ACC112 (cell line): ENCODE measurements around the gene NECTIN2.
"Not testable (repeated sequence)": the region's sequence is repeated elsewhere in the genome, so short reads cannot be mapped to it uniquely, and the experiment has no call there.

Experiments
- H2AFZ ChIP-seq: fragments of 200-600 bp; sonication (generic); one replicate; pipeline ENCODE4 v1.6.0; 2017; ENCODE audit warnings: antibody characterized with exemption, low read length; ENCODE audit not compliant: unreplicated experiment
- H3K27ac ChIP-seq: fragments of 200-600 bp; sonication (generic); 2 replicates; pipeline ENCODE4 v1.5.1; 2014; ENCODE audit warnings: low read depth, mild to moderate bottlenecking, antibody characterized with exemption, low read length, moderate library complexity
- H3K27me3 ChIP-seq: fragments of 200-600 bp; sonication (generic); 2 replicates; pipeline ENCODE4 v1.6.1; 2014; ENCODE audit warnings: mild to moderate bottlenecking, antibody characterized with exemption, low read length, moderate library complexity, mixed read lengths; ENCODE audit not compliant: insufficient read depth
- H3K36me3 ChIP-seq: fragments of 200-600 bp; sonication (generic); 2 replicates; pipeline ENCODE4 v1.6.1; 2016; ENCODE audit warnings: mild to moderate bottlenecking, antibody characterized with exemption, low read length, moderate library complexity, mixed read lengths; ENCODE audit not compliant: insufficient read depth
- H3K4me1 ChIP-seq: fragments of 200-600 bp; sonication (generic); one replicate; pipeline ENCODE4 v1.6.1; 2016; ENCODE audit warnings: low read length, mixed read lengths; ENCODE audit not compliant: insufficient read depth, unreplicated experiment, control insufficient read depth
- H3K4me3 ChIP-seq: fragments of 200-600 bp; sonication (generic); 2 replicates; pipeline ENCODE4 v1.5.1; 2014; ENCODE audit warnings: mild to moderate bottlenecking, low read depth, low read length
- H3K79me2 ChIP-seq: fragments of 200-600 bp; sonication (generic); one replicate; pipeline ENCODE4 v1.6.0; 2016; ENCODE audit warnings: low read length; ENCODE audit not compliant: control insufficient read depth, unreplicated experiment, insufficient read depth

NECTIN2 gene

GRCh38 chr19:44912854-44913253 is 66.8 kb downstream of the NECTIN2 start:
- Histone ChIP-seq H3K36me3 (no peaks in the 10 kb centered on the region), H2AFZ (no peak overlapping the region), H3K27ac (no peak overlapping the region), H3K4me3 (no peak overlapping the region), H3K79me2 (no peaks in the 10 kb centered on the region), H3K27me3 (no peaks in the 10 kb centered on the region), H3K4me1 (peaks cover 3% of the 10 kb centered on the region)

GRCh38 chr19:44913512-44914432 is 67.7 kb downstream of the NECTIN2 start:
- H3K27me3 ChIP-seq, H3K79me2 ChIP-seq, H3K36me3 ChIP-seq, H3K4me1 ChIP-seq, H2AFZ ChIP-seq, H3K4me3 ChIP-seq, H3K27ac ChIP-seq: not testable (repeated sequence)

GRCh38 chr19:44914433-44915206 is 68.5 kb downstream of the NECTIN2 start, which contains the start of gene APOC1:
APOC1 (plus strand) TSS chr19:44914608; CDS start chr19:44914892, 284 bp downstream.
- H3K36me3 ChIP-seq, H3K4me1 ChIP-seq, H3K79me2 ChIP-seq, H3K27me3 ChIP-seq, H3K27ac ChIP-seq: not testable (repeated sequence)
- H2AFZ ChIP-seq, result peak within 1 kb of the TSS; percentile 32
- H3K4me3 ChIP-seq, result peak within 1 kb of the TSS; percentile 76

GRCh38 chr19:44924243-44924725 is 78.2 kb downstream of the NECTIN2 start:
- Histone ChIP-seq H2AFZ (no peak overlapping the region), H3K27me3 (no peaks in the 10 kb centered on the region), H3K27ac (no peak overlapping the region), H3K4me1 (peaks cover 25% of the 10 kb centered on the region), H3K79me2 (no peaks in the 10 kb centered on the region), H3K36me3 (no peaks in the 10 kb centered on the region), H3K4me3 (no peak overlapping the region)

- H3K36me3 ChIP-seq, result no peaks in the 10 kb centered on the region
- no peaks in the 10 kb centered on the region for H3K27me3 ChIP-seq
- no peaks in the 10 kb centered on the region for H3K79me2 ChIP-seq
- peaks cover 25% of the 10 kb centered on the region for H3K4me1 ChIP-seq
- no peak overlapping the region for H3K4me3 ChIP-seq
- H2AFZ ChIP-seq, result no peak overlapping the region
- peak overlapping the region; percentile 42 for H3K27ac ChIP-seq
Observed at GRCh38 chr19:44925114-44925891, 79.2 kb downstream of the NECTIN2 start.

GRCh38 chr19:44926245-44927077 is 80.4 kb downstream of the NECTIN2 start:
- not testable (repeated sequence) for H3K4me3 ChIP-seq, H3K79me2 ChIP-seq, H3K27me3 ChIP-seq, H3K27ac ChIP-seq, H3K36me3 ChIP-seq, H2AFZ ChIP-seq
- peaks cover 25% of the 10 kb centered on the region for H3K4me1 ChIP-seq

GRCh38 chr19:44927746-44928145 is 81.6 kb downstream of the NECTIN2 start:
- no peaks in the 10 kb centered on the region for H3K79me2 ChIP-seq
- no peak overlapping the region for H2AFZ ChIP-seq
- no peaks in the 10 kb centered on the region for H3K36me3 ChIP-seq
- peaks cover 25% of the 10 kb centered on the region for H3K4me1 ChIP-seq
- no peaks in the 10 kb centered on the region for H3K27me3 ChIP-seq
- H3K27ac ChIP-seq, result peak overlapping the region; percentile 70
- 0 out of 2 replicates have a peak overlapping the region, but pooled peaks have one; percentile 15 for H3K4me3 ChIP-seq

- Histone ChIP-seq H2AFZ (no peak overlapping the region), H3K4me1 (peaks cover 17% of the 10 kb centered on the region), H3K4me3 (no peak overlapping the region), H3K36me3 (no peaks in the 10 kb centered on the region), H3K79me2 (no peaks in the 10 kb centered on the region), H3K27ac (no peak overlapping the region), H3K27me3 (no peaks in the 10 kb centered on the region)
Observed at GRCh38 chr19:44930088-44930487, 84.0 kb downstream of the NECTIN2 start.

- Histone ChIP-seq H3K4me3 (no peak overlapping the region), H2AFZ (no peak overlapping the region), H3K36me3 (no peaks in the 10 kb centered on the region), H3K4me1 (peaks cover 8% of the 10 kb centered on the region), H3K27me3 (no peaks in the 10 kb centered on the region), H3K79me2 (no peaks in the 10 kb centered on the region), H3K27ac (no peak overlapping the region)
Observed at GRCh38 chr19:44931541-44931940, 85.4 kb downstream of the NECTIN2 start.
